Left lung (tissue), 10 donors: ENCODE results near the gene KIF13A. TPM values are rescaled to one million over a fixed set of nuclear protein-coding genes. Genes with fewer than 3 reads are reported as not detected.

Experiments used
- ATAC-seq: fragments of 200-7000 bp; cut with Tn5 transposase; one replicate; pipeline ENCODE4 v1.9.1; 2020; ENCODE audit warnings: moderate library complexity
- DNase-seq, 4 donors: peaks; one replicate each; pipeline ENCODE4 v3.0.0-alpha.2; 2013 to 2020
- H3K27ac ChIP-seq, 2 donors: fragments of 200-600 bp; sonication (generic) in 1 of 2; one replicate each; pipeline versions ENCODE4 v1.5.0 to v1.8.0; 2020 to 2021
- H3K27me3 ChIP-seq, 2 donors: fragments of 200-600 bp; sonication (generic) in 1 of 2; one replicate each; pipeline versions ENCODE4 v1.5.0 to v1.8.0; 2020 to 2021
- H3K36me3 ChIP-seq, 2 donors: fragments of 200-600 bp; sonication (generic) in 1 of 2; one replicate each; pipeline versions ENCODE4 v1.5.0 to v1.8.0; 2020 to 2021
- H3K4me1 ChIP-seq, 2 donors: fragments of 200-600 bp; one replicate each; pipeline ENCODE4 v1.8.0; 2021
- H3K4me3 ChIP-seq, 2 donors: fragments of 200-600 bp; sonication (generic) in 1 of 2; one replicate each; pipeline versions ENCODE4 v1.5.0 to v1.8.0; 2020 to 2021; ENCODE audit warnings: mild to moderate bottlenecking in 1 of 2
- H3K9me3 ChIP-seq, 2 donors: fragments of 200-600 bp; sonication (generic) in 1 of 2; one replicate each; pipeline versions ENCODE4 v1.5.0 to v1.8.0; 2020 to 2021
- intact Hi-C, 2 donors: fragments of 100-400 bp; cut with DNase I; formaldehyde crosslinking; loops; one replicate each; pipeline versions ENCODE4 v1.11.2 to v1.14.2; 2022
- polyA plus RNA-seq, 6 donors: library from polyadenylated mRNA; unstranded; fragments of 120-200 nt; gene quantifications; one replicate each; pipeline ENCODE4 v1.2.1, GENCODE V29; 2013; ENCODE audit not compliant: insufficient read length in 6 of 6
- total RNA-seq, 2 donors: library from RNA; stranded (reverse); fragmentation: NEBNext Ultra II Directional; extraction: Animal tissue kit (Norgen Biotek cat#: 25700); gene quantifications; one replicate each; pipeline ENCODE4 v1.2.1, GENCODE V29; 2021
- TF ChIP-seq, protein P1 (sequence below), 2 donors: fragments of 200-600 bp; sonication (generic) in 1 of 2; IDR thresholded peaks; one replicate each; pipeline versions ENCODE4 v1.5.0 to v1.8.0; 2021; ENCODE audit warnings: antibody characterized with exemption in 2 of 2
- donor health status: DM: no; HTN: yes; CAD: no.
- donor health status: DM: no; HTN: no; CAD: no.

Gene KIF13A
- total and polyA plus RNA-seq, 8 donors = 42.1 to 50.1 (median 46.3) TPM

DNA sequence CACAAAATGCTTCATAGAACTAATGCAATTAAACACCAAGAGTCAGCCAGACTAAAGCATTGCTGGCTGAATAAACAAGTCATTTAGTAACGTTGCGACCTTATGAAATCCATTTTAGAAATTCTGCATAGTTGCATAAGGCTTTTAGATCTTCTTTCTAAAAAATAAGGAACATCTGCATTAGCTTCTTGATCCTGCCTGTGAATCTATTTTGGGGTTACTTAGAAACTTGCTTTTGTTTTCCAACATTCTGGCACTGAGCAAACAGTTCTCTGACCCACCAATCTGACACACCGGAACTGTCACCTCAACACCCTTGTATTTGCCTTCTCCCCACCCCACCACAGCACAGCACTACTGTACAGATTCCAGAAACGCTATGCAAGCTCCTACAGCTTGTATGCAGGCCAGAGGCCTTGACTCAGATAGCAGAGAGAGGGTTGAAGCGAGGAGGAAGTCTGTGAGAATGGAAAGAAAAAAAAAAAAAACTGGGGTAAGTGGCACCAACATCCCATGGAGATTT, 55.0 kb downstream of the KIF13A start:
- DNase-seq (peak in 3 of 4 donors; percentile 65 to 82 (median 66)), ATAC-seq (peak; percentile 94)
- H3K4me3 ChIP-seq = no peak overlapping the region
- H3K27ac ChIP-seq = peak overlapping the region; percentile 75 to 85
- intact Hi-C loops = no loop called here
- H3K9me3 ChIP-seq = no peaks in the 10 kb centered on the region
- H3K27me3 ChIP-seq = no peaks in the 10 kb centered on the region
- no peaks in the 10 kb centered on the region for H3K36me3 ChIP-seq
- TF ChIP-seq, protein P1, sequence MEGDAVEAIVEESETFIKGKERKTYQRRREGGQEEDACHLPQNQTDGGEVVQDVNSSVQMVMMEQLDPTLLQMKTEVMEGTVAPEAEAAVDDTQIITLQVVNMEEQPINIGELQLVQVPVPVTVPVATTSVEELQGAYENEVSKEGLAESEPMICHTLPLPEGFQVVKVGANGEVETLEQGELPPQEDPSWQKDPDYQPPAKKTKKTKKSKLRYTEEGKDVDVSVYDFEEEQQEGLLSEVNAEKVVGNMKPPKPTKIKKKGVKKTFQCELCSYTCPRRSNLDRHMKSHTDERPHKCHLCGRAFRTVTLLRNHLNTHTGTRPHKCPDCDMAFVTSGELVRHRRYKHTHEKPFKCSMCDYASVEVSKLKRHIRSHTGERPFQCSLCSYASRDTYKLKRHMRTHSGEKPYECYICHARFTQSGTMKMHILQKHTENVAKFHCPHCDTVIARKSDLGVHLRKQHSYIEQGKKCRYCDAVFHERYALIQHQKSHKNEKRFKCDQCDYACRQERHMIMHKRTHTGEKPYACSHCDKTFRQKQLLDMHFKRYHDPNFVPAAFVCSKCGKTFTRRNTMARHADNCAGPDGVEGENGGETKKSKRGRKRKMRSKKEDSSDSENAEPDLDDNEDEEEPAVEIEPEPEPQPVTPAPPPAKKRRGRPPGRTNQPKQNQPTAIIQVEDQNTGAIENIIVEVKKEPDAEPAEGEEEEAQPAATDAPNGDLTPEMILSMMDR (IDR thresholded peaks at IDR 0.05) = no peak
- peaks cover 15 to 79% of the 10 kb centered on the region in 2 donors for H3K4me1 ChIP-seq

DNA sequence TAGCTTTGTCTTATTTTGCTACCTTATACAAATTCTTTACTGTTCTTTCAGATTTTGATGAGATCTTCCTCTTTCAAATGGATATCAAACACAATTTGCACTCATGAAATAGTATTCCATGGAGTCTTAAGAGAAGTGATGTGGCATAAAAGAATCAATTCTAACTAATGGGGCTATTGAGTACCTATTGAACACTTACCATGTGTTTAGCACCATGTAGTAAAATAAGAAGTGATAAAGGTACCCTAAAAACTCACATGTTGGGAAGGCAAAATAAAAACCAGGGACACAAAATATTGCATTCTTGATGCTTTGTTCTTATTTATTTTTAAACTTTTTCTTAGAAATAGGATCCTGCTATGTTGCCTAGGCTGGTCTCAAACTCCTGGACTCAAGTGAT, 56.2 kb downstream of the KIF13A start:
- TF ChIP-seq, protein P1 (IDR thresholded peaks at IDR 0.05) = no peak
- Histone ChIP-seq H3K27me3 (no peaks in the 10 kb centered on the region), H3K27ac (peak overlapping the region in 1 of 2 donors; percentile 85), H3K4me3 (no peak overlapping the region), H3K36me3 (no peaks in the 10 kb centered on the region), H3K4me1 (peaks cover 12 to 73% of the 10 kb centered on the region in 2 donors), H3K9me3 (no peaks in the 10 kb centered on the region)
- ATAC-seq (no peak), DNase-seq (no peak)
- intact Hi-C loops = no loop called here

DNA sequence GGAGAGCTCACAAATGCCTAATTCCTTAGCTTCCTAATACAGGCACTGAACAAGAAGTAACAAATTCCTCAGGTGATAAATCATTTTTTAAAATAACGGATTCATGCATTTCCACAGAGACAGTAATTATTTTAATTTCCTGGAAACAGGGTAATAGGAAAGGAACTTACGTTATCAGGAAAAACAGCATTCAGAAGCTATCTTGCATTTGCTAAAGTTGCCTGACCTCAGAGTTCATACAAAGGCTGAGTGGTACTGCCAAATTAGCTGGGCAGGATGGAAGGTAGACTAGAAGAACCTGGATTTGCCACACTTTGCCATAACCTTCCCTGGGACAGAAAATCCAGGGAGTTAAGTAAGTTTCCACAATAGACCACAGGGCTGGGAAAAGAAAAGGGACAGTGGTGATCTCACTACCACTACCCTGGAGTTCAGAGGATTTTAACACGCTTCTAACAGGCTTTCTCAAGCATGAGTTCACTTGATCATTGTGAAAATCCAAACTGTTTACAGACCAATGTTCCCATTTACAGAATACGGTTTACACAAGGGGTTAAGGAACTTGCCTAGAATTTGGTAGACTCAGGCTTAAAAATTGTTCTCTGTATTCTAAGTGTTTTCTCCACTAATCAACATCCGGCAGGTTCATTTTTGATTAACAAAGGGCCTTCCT, 57.0 kb downstream of the KIF13A start:
- H3K4me3 ChIP-seq = no peak overlapping the region
- TF ChIP-seq, protein P1 (IDR thresholded peaks at IDR 0.05) = no peak
- DNase-seq (no peak), ATAC-seq (no peak)
- H3K9me3 ChIP-seq = no peaks in the 10 kb centered on the region
- intact Hi-C loops = no loop called here
- peaks cover 12 to 65% of the 10 kb centered on the region in 2 donors for H3K4me1 ChIP-seq
- H3K27ac ChIP-seq = peak overlapping the region in 1 of 2 donors; percentile 85
- H3K27me3 ChIP-seq = no peaks in the 10 kb centered on the region
- no peaks in the 10 kb centered on the region for H3K36me3 ChIP-seq

DNA sequence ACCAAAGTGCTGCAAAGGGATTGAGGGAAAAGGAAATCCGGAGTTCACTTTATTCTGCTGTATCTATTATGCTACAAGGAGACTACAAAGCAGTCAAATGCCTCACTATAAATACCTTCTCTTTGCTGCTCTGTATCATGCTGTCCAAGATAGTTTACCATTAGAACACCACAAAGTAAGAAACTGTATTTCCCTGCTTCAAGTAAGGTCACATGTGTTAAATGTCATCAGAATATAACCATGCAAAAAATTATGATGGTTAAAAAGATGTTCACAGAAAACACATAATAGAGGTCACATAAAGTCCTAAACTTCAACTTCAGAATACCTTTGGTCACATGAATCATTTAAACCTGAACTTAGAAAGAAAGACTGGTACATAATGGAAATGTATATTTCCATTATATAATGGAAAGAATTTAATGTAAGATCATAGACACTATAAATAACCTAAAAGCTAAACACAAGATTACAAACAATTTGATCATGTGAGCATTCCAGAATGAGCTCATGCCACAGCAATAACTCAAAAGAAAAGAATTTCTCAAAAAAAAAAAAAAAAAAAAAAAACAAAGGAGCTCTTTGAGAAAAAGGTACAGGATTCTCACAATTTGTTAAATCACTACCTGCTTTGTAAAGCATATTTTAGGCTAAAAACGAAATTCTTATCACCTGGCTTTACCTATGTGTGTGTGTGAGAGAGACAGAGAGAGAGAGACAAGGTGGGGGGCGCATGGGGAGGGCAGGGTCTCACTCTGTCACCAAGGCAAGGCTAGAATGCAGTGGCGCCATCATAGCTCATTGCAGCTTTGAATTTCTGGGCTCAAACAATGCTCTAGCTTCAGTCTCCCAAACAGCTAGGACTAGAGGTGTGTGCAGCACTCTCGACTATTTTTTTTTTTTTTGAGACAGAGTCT, 58.7 kb downstream of the KIF13A start:
- Histone ChIP-seq H3K27me3 (no peaks in the 10 kb centered on the region), H3K36me3 (no peaks in the 10 kb centered on the region), H3K27ac (no peak overlapping the region), H3K9me3 (no peaks in the 10 kb centered on the region), H3K4me3 (no peak overlapping the region), H3K4me1 (peaks cover 12 to 58% of the 10 kb centered on the region in 2 donors)
- DNase-seq (no peak), ATAC-seq (no peak)
- intact Hi-C loops = no loop called here
- TF ChIP-seq, protein P1 (IDR thresholded peaks at IDR 0.05) = no peak

DNA sequence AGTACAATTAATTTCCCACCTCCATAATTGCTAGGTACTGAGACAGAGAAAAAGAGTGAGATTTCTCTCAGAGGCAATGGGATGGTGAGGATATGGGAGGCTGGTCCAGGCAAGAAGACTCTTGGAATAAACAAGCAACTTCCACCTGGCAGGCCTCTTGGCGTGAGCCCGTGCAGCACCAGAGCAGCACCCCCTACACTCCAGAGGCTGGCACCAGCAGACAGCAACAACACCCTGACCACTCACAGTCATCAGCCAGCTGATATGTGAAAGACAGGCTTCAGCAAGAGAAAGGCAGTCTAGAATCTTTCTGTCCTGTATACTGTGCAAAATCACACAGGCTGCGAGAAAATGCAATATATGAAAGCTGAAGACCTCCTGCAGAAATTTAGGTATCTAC, 59.7 kb downstream of the KIF13A start:
- Histone ChIP-seq H3K27me3 (no peaks in the 10 kb centered on the region), H3K4me1 (peaks cover 10 to 49% of the 10 kb centered on the region in 2 donors), H3K9me3 (no peaks in the 10 kb centered on the region), H3K36me3 (no peaks in the 10 kb centered on the region), H3K27ac (no peak overlapping the region), H3K4me3 (no peak overlapping the region)
- TF ChIP-seq, protein P1 (IDR thresholded peaks at IDR 0.05) = no peak
- ATAC-seq (no peak), DNase-seq (no peak)
- intact Hi-C loops = no loop called here
